HepG2 (cell line): ENCODE measurements around the gene RFTN1. TPM values are rescaled to one million over a fixed set of nuclear protein-coding genes. Genes with fewer than 3 reads are reported as not detected.

Experiments
- ADNP ChIP-seq: sonication (generic); formaldehyde crosslinking; IDR thresholded peaks from 2 replicates; pipeline ENCODE4 v1.4.0; 2020; ENCODE audit warnings: missing genetic modification reagents
- E2F5 ChIP-seq: sonication (generic); formaldehyde crosslinking; conservative IDR thresholded peaks from 2 replicates; pipeline ENCODE4 v1.4.0; 2020; ENCODE audit warnings: missing genetic modification reagents
- EZH2 ChIP-seq: conservative IDR thresholded peaks from 2 replicates; pipeline ENCODE4 v1.6.1; 2012; ENCODE audit warnings: mild to moderate bottlenecking, low read depth, low read length, moderate library complexity
- FOSL1 ChIP-seq: sonication (generic); formaldehyde crosslinking; IDR thresholded peaks from 2 replicates; pipeline ENCODE4 v1.9.0; 2021; ENCODE audit warnings: missing genetic modification reagents, borderline replicate concordance
- HNF1B ChIP-seq: sonication (generic); formaldehyde crosslinking; IDR thresholded peaks from 2 replicates; pipeline ENCODE4 v1.5.1; 2020; ENCODE audit warnings: mild to moderate bottlenecking, moderate library complexity, missing genetic modification reagents
- MIER2 ChIP-seq: IDR thresholded peaks from 2 replicates; pipeline ENCODE4 v1.6.1; 2016; ENCODE audit warnings: missing biosample characterization, missing genetic modification reagents
- NCOA5 ChIP-seq: sonication (generic); formaldehyde crosslinking; IDR thresholded peaks from 2 replicates; pipeline ENCODE4 v1.4.0; 2020; ENCODE audit warnings: missing genetic modification reagents
- ONECUT2 ChIP-seq: sonication (generic); formaldehyde crosslinking; IDR thresholded peaks from 2 replicates; pipeline ENCODE4 v1.4.0; 2020; ENCODE audit warnings: missing genetic modification reagents
- PAF1 ChIP-seq: IDR thresholded peaks from 2 replicates; pipeline ENCODE4 v1.6.1; 2016; ENCODE audit warnings: missing genetic modification reagents, missing compliant biosample characterization
- PLRG1 ChIP-seq: fragments of 450-650 bp; conservative IDR thresholded peaks from 2 replicates; pipeline ENCODE4 v1.6.1; 2016
- RFX1 ChIP-seq: fragments of 450-650 bp; IDR thresholded peaks from 2 replicates; pipeline ENCODE4 v1.6.1; 2017
- RFXAP ChIP-seq: sonication (generic); formaldehyde crosslinking; IDR thresholded peaks from 2 replicates; pipeline ENCODE4 v1.4.0; 2020; ENCODE audit warnings: missing genetic modification reagents, borderline replicate concordance
- SALL2 ChIP-seq: sonication (generic); formaldehyde crosslinking; IDR thresholded peaks from 2 replicates; pipeline ENCODE4 v1.8.1; 2023; ENCODE audit warnings: mild to moderate bottlenecking, missing genetic modification reagents, inconsistent platforms
- SMARCC2 ChIP-seq: fragments of 450-650 bp; IDR thresholded peaks from 2 replicates; pipeline ENCODE4 v1.6.1; 2017; ENCODE audit warnings: antibody characterized with exemption, mild to moderate bottlenecking
- SRY ChIP-seq: sonication (generic); formaldehyde crosslinking; IDR thresholded peaks from 2 replicates; pipeline ENCODE4 v1.8.0; 2022; ENCODE audit warnings: mild to moderate bottlenecking, missing genetic modification reagents
- TCF12 ChIP-seq, 2 experiments: fragments of 450-650 bp in 1 of 2; sonication (generic) in 1 of 2; formaldehyde crosslinking in 1 of 2; IDR thresholded peaks; 2 replicates each; pipeline versions ENCODE4 v1.6.1 to v1.8.0; 2017 to 2022; ENCODE audit warnings: antibody characterized with exemption in 1 of 2, mild to moderate bottlenecking in 1 of 2, missing genetic modification reagents in 1 of 2, moderate library complexity in 1 of 2
- WIZ ChIP-seq: sonication (generic); formaldehyde crosslinking; IDR thresholded peaks from 2 replicates; pipeline ENCODE4 v1.5.1; 2020; ENCODE audit warnings: mild to moderate bottlenecking, missing genetic modification reagents
- ZBTB1 ChIP-seq: sonication (generic); formaldehyde crosslinking; IDR thresholded peaks from 2 replicates; pipeline ENCODE4 v1.4.0; 2020; ENCODE audit warnings: missing genetic modification reagents, borderline replicate concordance
- ZFY ChIP-seq: sonication (generic); formaldehyde crosslinking; IDR thresholded peaks from 2 replicates; pipeline ENCODE4 v1.4.0; 2020; ENCODE audit warnings: missing genetic modification reagents
- ZNF121 ChIP-seq: sonication (generic); formaldehyde crosslinking; IDR thresholded peaks from 2 replicates; pipeline ENCODE4 v1.5.0; 2020; ENCODE audit warnings: mild to moderate bottlenecking, missing genetic modification reagents
- ZNF263 ChIP-seq: sonication (generic); formaldehyde crosslinking; IDR thresholded peaks from 2 replicates; pipeline ENCODE4 v1.4.0; 2020; ENCODE audit warnings: missing genetic modification reagents
- ZNF30 ChIP-seq: sonication (generic); formaldehyde crosslinking; IDR thresholded peaks from 2 replicates; pipeline ENCODE4 v1.5.0; 2020; ENCODE audit warnings: mild to moderate bottlenecking, missing genetic modification reagents
- ZNF549 ChIP-seq: sonication (generic); formaldehyde crosslinking; IDR thresholded peaks from 2 replicates; pipeline ENCODE4 v1.5.0; 2020; ENCODE audit warnings: missing genetic modification reagents
- ZNF567 ChIP-seq: sonication (generic); formaldehyde crosslinking; IDR thresholded peaks from 2 replicates; pipeline ENCODE4 v1.8.1; 2023; ENCODE audit warnings: mild to moderate bottlenecking, missing genetic modification reagents, borderline replicate concordance
- ZNF629 ChIP-seq: sonication (generic); formaldehyde crosslinking; conservative IDR thresholded peaks from 2 replicates; pipeline ENCODE4 v1.5.0; 2020; ENCODE audit warnings: missing genetic modification reagents
- ZNF879 ChIP-seq: sonication (generic); formaldehyde crosslinking; IDR thresholded peaks from 2 replicates; pipeline ENCODE4 v1.8.1; 2023; ENCODE audit warnings: missing genetic modification reagents
- ZSCAN30 ChIP-seq: sonication (generic); formaldehyde crosslinking; IDR thresholded peaks from 2 replicates; pipeline ENCODE4 v1.5.0; 2020; ENCODE audit warnings: mild to moderate bottlenecking, missing genetic modification reagents
- polyA plus RNA-seq, 8 experiments: library from polyadenylated mRNA; depleted of rRNA in 3 of 8; stranded (reverse) in 7 of 8; unstranded in 1 of 8; fragments of >200 nt; fragmentation: Illumina TruSeq in 4 of 8; extraction: Trizol in 4 of 8; gene quantifications; 2 replicates each; pipeline versions ENCODE4 v1.2.1 to v1.2.3, GENCODE V29; 2011 to 2016; ENCODE audit warnings: low read depth in 4 of 8, missing spikeins in 1 of 8, mixed read lengths in 1 of 8; ENCODE audit not compliant: insufficient read depth in 1 of 8
- total RNA-seq, 5 experiments: library from RNA; depleted of rRNA; stranded (reverse); fragments of >200 nt; fragmentation: Illumina TruSeq; extraction: Trizol; gene quantifications; 2 replicates each; pipeline ENCODE4 v1.2.3, GENCODE V29; 2016; ENCODE audit warnings: low read depth in 1 of 5
- TF ChIP-seq, protein P1 (sequence below): sonication (generic); formaldehyde crosslinking; conservative IDR thresholded peaks from 2 replicates; pipeline ENCODE4 v1.5.0; 2020; ENCODE audit warnings: missing genetic modification reagents
- TF ChIP-seq, protein P2 (sequence below): sonication (generic); formaldehyde crosslinking; IDR thresholded peaks from 2 replicates; pipeline ENCODE4 v1.5.1; 2020; ENCODE audit warnings: missing genetic modification reagents, mild to moderate bottlenecking, borderline replicate concordance

RFTN1 gene
- total and polyA plus RNA-seq, 2 of the 13 experiments (the other 11 are each of a cell fraction or from before 2014, with no cell fraction given), result not detected

- TF ChIP-seq SMARCC2, result no peak
- no peak for TF ChIP-seq TCF12 (IDR thresholded peaks at IDR 0.05)
- TF ChIP-seq TCF12 (CRISPR knock-in tag; IDR thresholded peaks at IDR 0.05), result 0 out of 2 replicates have a peak, but pooled peaks have one; percentile 33
- no peak for TF ChIP-seq ZNF879
- TF ChIP-seq MIER2, result 0 out of 2 replicates have a peak, but pooled peaks have one; percentile 42
- no peak for TF ChIP-seq WIZ (CRISPR knock-in tag)
- TF ChIP-seq E2F5 (CRISPR knock-in tag), result no peak
- TF ChIP-seq SALL2, result no peak
- no peak for TF ChIP-seq ZNF30 (CRISPR knock-in tag)
- TF ChIP-seq RFXAP, result peak; percentile 83; the same call in 1 of the 2 replicates
- TF ChIP-seq ADNP, result no peak
- peak; percentile 51; the same call in 1 of the 2 replicates for TF ChIP-seq HNF1B
- no peak for TF ChIP-seq ZNF263 (CRISPR knock-in tag)
- no peak for TF ChIP-seq ZNF567
- TF ChIP-seq ONECUT2, result peak; percentile 86
- no peak for TF ChIP-seq PAF1
- TF ChIP-seq PLRG1, result no peak
- TF ChIP-seq ZBTB1 (CRISPR knock-in tag), result no peak
- no peak for TF ChIP-seq ZNF549 (CRISPR knock-in tag)
- TF ChIP-seq RFX1, result peak; percentile 35; the same call in 1 of the 2 replicates
- TF ChIP-seq ZNF121 (CRISPR knock-in tag), result no peak
- TF ChIP-seq, protein P1, sequence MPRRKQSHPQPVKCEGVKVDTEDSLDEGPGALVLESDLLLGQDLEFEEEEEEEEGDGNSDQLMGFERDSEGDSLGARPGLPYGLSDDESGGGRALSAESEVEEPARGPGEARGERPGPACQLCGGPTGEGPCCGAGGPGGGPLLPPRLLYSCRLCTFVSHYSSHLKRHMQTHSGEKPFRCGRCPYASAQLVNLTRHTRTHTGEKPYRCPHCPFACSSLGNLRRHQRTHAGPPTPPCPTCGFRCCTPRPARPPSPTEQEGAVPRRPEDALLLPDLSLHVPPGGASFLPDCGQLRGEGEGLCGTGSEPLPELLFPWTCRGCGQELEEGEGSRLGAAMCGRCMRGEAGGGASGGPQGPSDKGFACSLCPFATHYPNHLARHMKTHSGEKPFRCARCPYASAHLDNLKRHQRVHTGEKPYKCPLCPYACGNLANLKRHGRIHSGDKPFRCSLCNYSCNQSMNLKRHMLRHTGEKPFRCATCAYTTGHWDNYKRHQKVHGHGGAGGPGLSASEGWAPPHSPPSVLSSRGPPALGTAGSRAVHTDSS (CRISPR knock-in tag), result no peak
- TF ChIP-seq ZFY (CRISPR knock-in tag), result no peak
- no peak for TF ChIP-seq ZNF629 (CRISPR knock-in tag)
- no peak for TF ChIP-seq EZH2
- no peak for TF ChIP-seq ZSCAN30 (CRISPR knock-in tag)
- TF ChIP-seq, protein P2, sequence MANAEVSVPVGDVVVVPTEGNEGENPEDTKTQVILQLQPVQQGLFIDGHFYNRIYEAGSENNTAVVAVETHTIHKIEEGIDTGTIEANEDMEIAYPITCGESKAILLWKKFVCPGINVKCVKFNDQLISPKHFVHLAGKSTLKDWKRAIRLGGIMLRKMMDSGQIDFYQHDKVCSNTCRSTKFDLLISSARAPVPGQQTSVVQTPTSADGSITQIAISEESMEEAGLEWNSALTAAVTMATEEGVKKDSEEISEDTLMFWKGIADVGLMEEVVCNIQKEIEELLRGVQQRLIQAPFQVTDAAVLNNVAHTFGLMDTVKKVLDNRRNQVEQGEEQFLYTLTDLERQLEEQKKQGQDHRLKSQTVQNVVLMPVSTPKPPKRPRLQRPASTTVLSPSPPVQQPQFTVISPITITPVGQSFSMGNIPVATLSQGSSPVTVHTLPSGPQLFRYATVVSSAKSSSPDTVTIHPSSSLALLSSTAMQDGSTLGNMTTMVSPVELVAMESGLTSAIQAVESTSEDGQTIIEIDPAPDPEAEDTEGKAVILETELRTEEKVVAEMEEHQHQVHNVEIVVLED (CRISPR knock-in tag), result no peak; the same call in 1 of the 2 replicates
- TF ChIP-seq NCOA5, result no peak
- TF ChIP-seq SRY (CRISPR knock-in tag), result no peak
- no peak for TF ChIP-seq FOSL1 (CRISPR knock-in tag)
Observed at GRCh38 chr3:16332904-16333426, 180.5 kb downstream of the RFTN1 start (continued).
